HepG2 (cell line): ENCODE data around the gene TUBA4A. TPM values are rescaled to one million over a fixed set of nuclear protein-coding genes. Genes with fewer than 3 reads are reported as not detected.

ENCODE experiments used
- CENPX ChIP-seq: sonication (generic); formaldehyde crosslinking; IDR thresholded peaks from 2 replicates; pipeline ENCODE4 v1.9.0; 2021; ENCODE audit warnings: mild to moderate bottlenecking, missing genetic modification reagents, moderate library complexity
- DMAP1 ChIP-seq: IDR thresholded peaks from 2 replicates; pipeline ENCODE4 v1.6.1; 2016
- FOXM1 ChIP-seq: sonication (generic); formaldehyde crosslinking; IDR thresholded peaks from 2 replicates; pipeline ENCODE4 v1.5.0; 2020; ENCODE audit warnings: missing genetic modification reagents
- KDM4B ChIP-seq: sonication (generic); formaldehyde crosslinking; IDR thresholded peaks from 2 replicates; pipeline ENCODE4 v1.4.0; 2020; ENCODE audit warnings: missing genetic modification reagents
- MEF2D ChIP-seq: sonication (generic); formaldehyde crosslinking; IDR thresholded peaks from 2 replicates; pipeline ENCODE4 v1.5.1; 2020; ENCODE audit warnings: mild to moderate bottlenecking, missing genetic modification reagents
- MXI1 ChIP-seq: IDR thresholded peaks from 3 replicates; pipeline ENCODE4 v1.6.1; 2012; ENCODE audit warnings: low read depth, low read length, inconsistent platforms, borderline replicate concordance
- SIN3A ChIP-seq: IDR thresholded peaks from 2 replicates; pipeline ENCODE4 v1.6.1; 2011; ENCODE audit warnings: low read depth, mild to moderate bottlenecking, control low read depth, low read length, borderline replicate concordance
- SMAD9 ChIP-seq: sonication (generic); formaldehyde crosslinking; IDR thresholded peaks from 2 replicates; pipeline ENCODE4 v1.5.1; 2020; ENCODE audit warnings: mild to moderate bottlenecking, missing genetic modification reagents
- SRSF4 ChIP-seq: fragments of 200-400 bp; formaldehyde crosslinking; IDR thresholded peaks from one replicate; pipeline ENCODE4 v1.6.1; 2018; ENCODE audit warnings: mild to moderate bottlenecking, low read depth, low read length, moderate library complexity; ENCODE audit not compliant: poor library complexity, severe bottlenecking
- THAP11 ChIP-seq: IDR thresholded peaks from 2 replicates; pipeline ENCODE4 v1.6.1; 2016; ENCODE audit warnings: missing biosample characterization, missing genetic modification reagents
- ZBTB21 ChIP-seq: sonication (generic); formaldehyde crosslinking; IDR thresholded peaks from 2 replicates; pipeline ENCODE4 v1.4.0; 2020; ENCODE audit warnings: missing genetic modification reagents
- ZFAT ChIP-seq: sonication (generic); formaldehyde crosslinking; conservative IDR thresholded peaks from 2 replicates; pipeline ENCODE4 v1.8.1; 2023; ENCODE audit warnings: missing genetic modification reagents, inconsistent platforms
- ZFP41 ChIP-seq: sonication (generic); formaldehyde crosslinking; IDR thresholded peaks from 2 replicates; pipeline ENCODE4 v1.4.0; 2020; ENCODE audit warnings: mild to moderate bottlenecking, missing genetic modification reagents, borderline replicate concordance
- ZFP82 ChIP-seq: sonication (generic); formaldehyde crosslinking; IDR thresholded peaks from 2 replicates; pipeline ENCODE4 v1.5.1; 2020; ENCODE audit warnings: mild to moderate bottlenecking, missing genetic modification reagents, borderline replicate concordance
- ZFX ChIP-seq: sonication (generic); formaldehyde crosslinking; IDR thresholded peaks from 2 replicates; pipeline ENCODE4 v1.4.0; 2020; ENCODE audit warnings: mild to moderate bottlenecking, low read depth, missing genetic modification reagents, moderate library complexity
- ZNF552 ChIP-seq: sonication (generic); formaldehyde crosslinking; IDR thresholded peaks from 2 replicates; pipeline ENCODE4 v1.9.0; 2022; ENCODE audit warnings: missing genetic modification reagents, mild to moderate bottlenecking, borderline replicate concordance
- ZNF558 ChIP-seq: sonication (generic); formaldehyde crosslinking; IDR thresholded peaks from 2 replicates; pipeline ENCODE4 v1.9.0; 2022; ENCODE audit warnings: mild to moderate bottlenecking, missing genetic modification reagents, borderline replicate concordance
- ZNF572 ChIP-seq: sonication (generic); formaldehyde crosslinking; IDR thresholded peaks from 2 replicates; pipeline ENCODE4 v1.5.1; 2020; ENCODE audit warnings: mild to moderate bottlenecking, missing genetic modification reagents
- ZNF629 ChIP-seq: sonication (generic); formaldehyde crosslinking; conservative IDR thresholded peaks from 2 replicates; pipeline ENCODE4 v1.5.0; 2020; ENCODE audit warnings: missing genetic modification reagents
- ZNF775 ChIP-seq: sonication (generic); formaldehyde crosslinking; IDR thresholded peaks from 2 replicates; pipeline ENCODE4 v1.4.0; 2020; ENCODE audit warnings: missing genetic modification reagents, mild to moderate bottlenecking, moderate library complexity, borderline replicate concordance
- ZNF776 ChIP-seq: sonication (generic); formaldehyde crosslinking; IDR thresholded peaks from 2 replicates; pipeline ENCODE4 v1.4.0; 2020; ENCODE audit warnings: mild to moderate bottlenecking, missing genetic modification reagents
- ZSCAN21 ChIP-seq: sonication (generic); formaldehyde crosslinking; IDR thresholded peaks from 2 replicates; pipeline ENCODE4 v1.8.0; 2022; ENCODE audit warnings: mild to moderate bottlenecking, missing genetic modification reagents, moderate library complexity, borderline replicate concordance
- ZSCAN25 ChIP-seq: sonication (generic); formaldehyde crosslinking; IDR thresholded peaks from 2 replicates; pipeline ENCODE4 v1.8.0; 2022; ENCODE audit warnings: mild to moderate bottlenecking, missing genetic modification reagents
- ZSCAN29 ChIP-seq: sonication (generic); formaldehyde crosslinking; conservative IDR thresholded peaks from 2 replicates; pipeline ENCODE4 v1.4.0; 2020; ENCODE audit warnings: mild to moderate bottlenecking, missing genetic modification reagents
- polyA plus RNA-seq, 8 experiments: library from polyadenylated mRNA; depleted of rRNA in 3 of 8; stranded (reverse) in 7 of 8; unstranded in 1 of 8; fragments of >200 nt; fragmentation: Illumina TruSeq in 4 of 8; extraction: Trizol in 4 of 8; gene quantifications; 2 replicates each; pipeline versions ENCODE4 v1.2.1 to v1.2.3, GENCODE V29; 2011 to 2016; ENCODE audit warnings: low read depth in 4 of 8, missing spikeins in 1 of 8, mixed read lengths in 1 of 8; ENCODE audit not compliant: insufficient read depth in 1 of 8
- total RNA-seq, 5 experiments: library from RNA; depleted of rRNA; stranded (reverse); fragments of >200 nt; fragmentation: Illumina TruSeq; extraction: Trizol; gene quantifications; 2 replicates each; pipeline ENCODE4 v1.2.3, GENCODE V29; 2016; ENCODE audit warnings: low read depth in 1 of 5
- TF ChIP-seq, protein P1 (sequence below): sonication (generic); formaldehyde crosslinking; IDR thresholded peaks from 2 replicates; pipeline ENCODE4 v1.4.0; 2020; ENCODE audit warnings: missing genetic modification reagents
- TF ChIP-seq, protein P2 (sequence below): sonication (generic); formaldehyde crosslinking; IDR thresholded peaks from 2 replicates; pipeline ENCODE4 v1.4.0; 2020; ENCODE audit warnings: mild to moderate bottlenecking, low read depth, missing genetic modification reagents
- TF ChIP-seq, protein P3 (sequence below): sonication (generic); formaldehyde crosslinking; IDR thresholded peaks from 2 replicates; pipeline ENCODE4 v1.5.0; 2020; ENCODE audit warnings: mild to moderate bottlenecking, missing genetic modification reagents
- TF ChIP-seq, protein P4 (sequence below): sonication (generic); formaldehyde crosslinking; IDR thresholded peaks from 2 replicates; pipeline ENCODE4 v1.5.0; 2020; ENCODE audit warnings: missing genetic modification reagents

Gene TUBA4A
- total and polyA plus RNA-seq, 2 of the 13 experiments (the other 11 are each of a cell fraction or from before 2014, with no cell fraction given): 1.3 to 12.7 TPM

DNA sequence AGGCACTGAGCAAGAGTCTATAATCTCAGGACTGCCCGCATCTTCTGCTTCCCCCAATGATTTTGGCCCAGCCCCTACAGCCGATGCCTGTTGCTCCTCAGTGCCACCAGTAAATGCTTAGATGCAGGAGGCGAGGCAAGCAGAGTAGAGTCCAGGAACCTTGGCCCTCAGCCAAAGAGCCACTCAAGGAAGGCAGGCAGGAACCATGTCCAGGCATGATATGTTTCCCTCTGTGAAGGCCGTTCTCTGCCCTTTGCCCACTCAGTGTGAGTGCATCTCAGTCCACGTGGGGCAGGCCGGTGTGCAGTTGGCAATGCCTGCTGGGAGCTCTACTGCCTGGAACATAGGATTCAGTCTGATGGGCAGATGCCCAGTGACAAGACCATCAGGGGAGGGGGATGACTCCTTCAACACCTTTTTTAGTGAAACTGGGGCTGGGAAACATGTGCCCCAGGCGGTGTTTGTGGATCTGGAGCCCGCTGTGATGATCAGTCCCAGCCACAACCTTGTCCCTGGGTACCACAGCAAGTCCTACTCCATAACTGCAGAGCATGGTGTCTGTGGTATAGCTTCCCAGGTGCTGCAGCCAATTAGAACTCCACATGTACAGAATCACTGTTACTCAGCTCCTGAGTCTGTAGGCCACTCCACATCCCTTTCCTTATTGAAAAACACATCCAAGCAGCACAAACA is 15.8 kb upstream of the TUBA4A start (continued):
- TF ChIP-seq ZNF552 (CRISPR knock-in tag) (no peak), ZSCAN29 (CRISPR knock-in tag) (no peak), SRSF4 (no peak), ZNF629 (CRISPR knock-in tag) (no peak), SIN3A (peak; percentile 29; the same call in 1 of the 2 replicates), MXI1 (peak; percentile 66; the same call in 1 of the 3 replicates), ZNF776 (no peak), THAP11 (CRISPR knock-in tag) (0 out of 2 replicates have a peak, but pooled peaks have one; percentile 15), ZNF775 (no peak), CENPX (no peak), SMAD9 (CRISPR knock-in tag) (no peak), ZFP82 (no peak), MEF2D (CRISPR knock-in tag) (no peak), ZFX (CRISPR knock-in tag) (peak; percentile 66; the same call in 1 of the 2 replicates), FOXM1 (CRISPR knock-in tag) (no peak), ZBTB21 (CRISPR knock-in tag) (no peak), ZNF558 (CRISPR knock-in tag) (no peak), ZFAT (CRISPR knock-in tag) (no peak), DMAP1 (CRISPR knock-in tag) (0 out of 2 replicates have a peak, but pooled peaks have one; percentile 42), ZSCAN21 (CRISPR knock-in tag) (no peak), KDM4B (CRISPR knock-in tag) (no peak), ZFP41 (CRISPR knock-in tag) (no peak), ZSCAN25 (CRISPR knock-in tag) (no peak), ZNF572 (CRISPR knock-in tag) (no peak)
- TF ChIP-seq, protein P1, sequence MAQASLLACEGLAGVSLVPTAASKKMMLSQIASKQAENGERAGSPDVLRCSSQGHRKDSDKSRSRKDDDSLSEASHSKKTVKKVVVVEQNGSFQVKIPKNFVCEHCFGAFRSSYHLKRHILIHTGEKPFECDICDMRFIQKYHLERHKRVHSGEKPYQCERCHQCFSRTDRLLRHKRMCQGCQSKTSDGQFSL (CRISPR knock-in tag): no peak
- TF ChIP-seq, protein P2, sequence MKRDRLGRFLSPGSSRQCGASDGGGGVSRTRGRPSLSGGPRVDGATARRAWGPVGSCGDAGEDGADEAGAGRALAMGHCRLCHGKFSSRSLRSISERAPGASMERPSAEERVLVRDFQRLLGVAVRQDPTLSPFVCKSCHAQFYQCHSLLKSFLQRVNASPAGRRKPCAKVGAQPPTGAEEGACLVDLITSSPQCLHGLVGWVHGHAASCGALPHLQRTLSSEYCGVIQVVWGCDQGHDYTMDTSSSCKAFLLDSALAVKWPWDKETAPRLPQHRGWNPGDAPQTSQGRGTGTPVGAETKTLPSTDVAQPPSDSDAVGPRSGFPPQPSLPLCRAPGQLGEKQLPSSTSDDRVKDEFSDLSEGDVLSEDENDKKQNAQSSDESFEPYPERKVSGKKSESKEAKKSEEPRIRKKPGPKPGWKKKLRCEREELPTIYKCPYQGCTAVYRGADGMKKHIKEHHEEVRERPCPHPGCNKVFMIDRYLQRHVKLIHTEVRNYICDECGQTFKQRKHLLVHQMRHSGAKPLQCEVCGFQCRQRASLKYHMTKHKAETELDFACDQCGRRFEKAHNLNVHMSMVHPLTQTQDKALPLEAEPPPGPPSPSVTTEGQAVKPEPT (CRISPR knock-in tag): no peak
- TF ChIP-seq, protein P3, sequence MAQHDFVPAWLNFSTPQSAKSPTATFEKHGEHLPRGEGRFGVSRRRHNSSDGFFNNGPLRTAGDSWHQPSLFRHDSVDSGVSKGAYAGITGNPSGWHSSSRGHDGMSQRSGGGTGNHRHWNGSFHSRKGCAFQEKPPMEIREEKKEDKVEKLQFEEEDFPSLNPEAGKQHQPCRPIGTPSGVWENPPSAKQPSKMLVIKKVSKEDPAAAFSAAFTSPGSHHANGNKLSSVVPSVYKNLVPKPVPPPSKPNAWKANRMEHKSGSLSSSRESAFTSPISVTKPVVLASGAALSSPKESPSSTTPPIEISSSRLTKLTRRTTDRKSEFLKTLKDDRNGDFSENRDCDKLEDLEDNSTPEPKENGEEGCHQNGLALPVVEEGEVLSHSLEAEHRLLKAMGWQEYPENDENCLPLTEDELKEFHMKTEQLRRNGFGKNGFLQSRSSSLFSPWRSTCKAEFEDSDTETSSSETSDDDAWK (CRISPR knock-in tag): no peak
- TF ChIP-seq, protein P4, sequence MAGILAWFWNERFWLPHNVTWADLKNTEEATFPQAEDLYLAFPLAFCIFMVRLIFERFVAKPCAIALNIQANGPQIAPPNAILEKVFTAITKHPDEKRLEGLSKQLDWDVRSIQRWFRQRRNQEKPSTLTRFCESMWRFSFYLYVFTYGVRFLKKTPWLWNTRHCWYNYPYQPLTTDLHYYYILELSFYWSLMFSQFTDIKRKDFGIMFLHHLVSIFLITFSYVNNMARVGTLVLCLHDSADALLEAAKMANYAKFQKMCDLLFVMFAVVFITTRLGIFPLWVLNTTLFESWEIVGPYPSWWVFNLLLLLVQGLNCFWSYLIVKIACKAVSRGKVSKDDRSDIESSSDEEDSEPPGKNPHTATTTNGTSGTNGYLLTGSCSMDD (CRISPR knock-in tag): no peak
